DMS114 treated with DMSO at 0.1 percent for 48 hours (cell line): Measurements from ENCODE around the gene LHX6.

ENCODE experiments used
- DNase-seq: peaks from one replicate; lab custom pipeline; 2025; ENCODE audit not compliant: unreplicated experiment; lab: John Stamatoyannopoulos, UW

Gene LHX6

GRCh38 chr9:122216798-122217418 is 11.8 kb downstream of the LHX6 start:
- no peak for DNase-seq

DNA sequence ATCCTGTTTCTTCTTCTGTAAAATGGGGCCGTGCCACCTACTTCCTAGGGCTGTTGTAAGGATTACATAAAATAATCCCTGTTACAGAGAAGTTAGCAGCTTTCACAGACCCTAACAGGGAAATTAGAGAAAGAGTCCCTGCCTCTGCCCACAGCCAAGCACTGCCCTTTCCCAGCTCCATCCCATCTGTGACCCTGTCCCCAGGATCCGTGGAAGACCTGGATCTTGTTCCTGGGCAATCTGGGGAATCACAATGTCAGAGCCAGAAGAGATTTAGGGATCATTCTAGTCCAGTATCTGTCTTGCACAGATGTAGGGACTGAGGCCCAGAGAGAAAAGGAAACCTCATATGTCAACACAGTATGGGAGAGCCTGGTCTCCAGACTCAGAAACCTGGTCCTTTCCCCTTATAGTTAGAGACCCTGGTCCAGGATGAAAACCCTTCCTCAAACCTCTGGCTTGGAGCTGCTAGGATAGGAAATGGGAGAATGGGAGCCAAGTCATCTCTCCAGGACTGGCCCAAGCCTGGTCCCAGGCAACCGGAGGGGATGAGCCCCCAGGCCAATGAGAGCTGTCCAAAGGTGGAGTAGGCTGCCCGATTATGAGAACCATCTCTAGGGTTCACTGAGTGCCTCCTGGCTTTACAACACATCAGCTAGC is 12.5 kb downstream of the LHX6 start:
- DNase-seq = no peak

DNA sequence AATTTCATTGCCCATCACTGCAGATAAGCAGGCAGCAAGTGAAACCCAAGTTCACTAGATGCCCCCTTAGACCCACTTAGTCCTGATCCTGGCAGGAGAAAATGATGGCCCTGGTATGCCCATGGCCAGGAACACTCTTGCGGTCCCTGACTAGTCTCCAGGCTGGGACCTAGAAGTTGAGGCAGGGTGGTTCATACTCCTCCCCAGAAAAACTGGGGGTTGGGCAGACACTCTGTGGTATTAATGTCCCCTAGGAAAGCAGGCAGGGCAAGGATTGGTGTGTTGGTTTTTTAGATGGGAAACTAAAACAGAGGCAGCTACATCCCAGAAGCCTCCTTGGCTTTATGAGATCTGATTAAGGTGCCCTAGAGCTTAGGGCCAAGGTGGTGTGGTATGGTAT is 13.1 kb downstream of the LHX6 start:
- DNase-seq = no peak

GRCh38 chr9:122214507-122214906 is 14.2 kb downstream of the LHX6 start:
- DNase-seq = no peak

DNA sequence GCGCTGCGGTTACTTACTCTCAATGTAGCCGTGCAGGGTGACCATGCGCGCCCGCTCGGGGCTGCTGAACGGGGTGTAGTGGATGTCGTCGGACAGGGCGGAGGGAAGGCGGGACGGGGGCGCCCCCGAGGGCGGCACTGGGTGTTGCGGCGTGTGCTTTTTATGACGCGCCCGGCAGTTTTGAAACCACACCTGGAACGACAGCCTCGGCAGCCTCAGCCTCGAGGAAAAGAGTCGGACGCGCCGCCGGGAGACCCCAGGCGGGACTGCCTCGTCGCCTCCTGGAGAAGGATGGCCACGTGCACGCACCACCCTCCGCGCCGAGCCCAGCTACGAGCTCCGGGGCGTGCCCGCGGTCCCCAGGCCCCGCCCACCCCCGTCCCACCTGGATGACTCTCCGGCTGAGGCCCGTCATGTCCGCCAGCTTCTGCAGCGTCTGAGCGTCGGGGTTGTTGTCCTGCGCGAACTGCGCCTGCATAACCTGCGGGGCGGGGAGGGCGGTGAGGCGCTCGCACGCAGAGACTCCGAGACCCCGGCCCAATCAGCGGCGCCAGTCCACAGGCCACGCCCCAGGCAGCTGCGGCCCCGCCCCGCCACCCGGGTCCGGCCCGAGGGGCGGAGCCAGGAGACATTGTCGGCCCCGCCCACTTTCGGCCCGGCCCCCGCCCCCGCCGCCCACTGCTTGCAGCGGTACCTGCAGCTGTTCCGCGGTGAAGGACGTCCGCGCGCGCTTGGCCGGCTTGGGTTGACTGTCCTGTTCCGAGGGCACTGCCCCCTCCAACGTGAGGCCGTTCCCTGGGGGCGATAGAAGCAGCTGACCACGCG is 15.0 kb downstream of the LHX6 start:
- DNase-seq = peak; percentile 34

DNA sequence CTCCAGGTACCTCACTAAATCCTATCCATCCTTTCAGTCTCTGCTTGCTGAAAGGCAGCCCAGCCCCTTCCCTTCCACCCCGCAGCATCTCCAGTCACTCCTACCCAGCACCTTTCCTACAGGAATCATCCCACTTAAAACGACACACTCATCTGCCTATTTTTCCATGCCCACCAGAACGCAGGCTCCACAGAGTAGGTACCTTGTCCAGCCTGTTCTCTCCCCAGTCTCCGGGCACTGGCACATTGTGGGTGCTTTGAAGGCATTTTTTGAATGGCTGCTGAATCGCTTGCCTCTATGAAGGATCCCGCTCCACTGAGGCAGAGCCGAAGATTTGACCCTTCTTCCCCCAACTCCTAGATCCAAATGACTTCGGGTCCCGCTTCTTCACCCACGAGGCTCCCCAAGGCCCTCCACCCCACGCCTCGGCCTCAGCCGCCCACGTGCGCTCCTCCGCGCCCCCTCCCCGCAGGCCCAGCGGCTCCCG is 15.6 kb downstream of the LHX6 start:
- no peak for DNase-seq

GRCh38 chr9:122212473-122213004 is 16.2 kb downstream of the LHX6 start:
- no peak for DNase-seq

GRCh38 chr9:122209451-122209850 is 19.3 kb downstream of the LHX6 start:
- no peak for DNase-seq

- DNase-seq = no peak
These were observed 21.7 kb downstream of the LHX6 start for GRCh38 chr9:122207096-122207495.

- DNase-seq = no peak
These were observed 22.4 kb downstream of the LHX6 start for GRCh38 chr9:122206118-122207046.

DNA sequence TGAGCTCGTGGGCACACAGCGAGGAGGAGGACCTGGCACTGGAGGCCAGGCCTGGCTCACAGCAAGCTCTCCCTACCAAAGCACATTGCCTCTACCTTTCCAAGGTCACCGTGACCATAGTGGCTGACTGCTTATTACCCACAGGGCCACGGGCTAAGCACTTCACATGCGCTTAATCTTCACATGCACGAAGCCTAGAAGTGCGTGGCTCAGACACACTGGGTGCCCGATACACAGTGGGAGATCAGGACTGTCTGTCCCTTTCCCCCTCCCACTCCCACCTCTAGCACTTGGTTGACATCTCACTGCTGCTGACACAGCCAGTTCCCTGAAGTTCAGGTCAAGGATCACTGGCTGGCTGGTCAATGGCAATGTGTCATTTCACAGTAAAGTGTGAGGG is 23.6 kb downstream of the LHX6 start:
- no peak for DNase-seq

- no peak for DNase-seq
These were observed 24.3 kb downstream of the LHX6 start for GRCh38 chr9:122204491-122204890.

DNA sequence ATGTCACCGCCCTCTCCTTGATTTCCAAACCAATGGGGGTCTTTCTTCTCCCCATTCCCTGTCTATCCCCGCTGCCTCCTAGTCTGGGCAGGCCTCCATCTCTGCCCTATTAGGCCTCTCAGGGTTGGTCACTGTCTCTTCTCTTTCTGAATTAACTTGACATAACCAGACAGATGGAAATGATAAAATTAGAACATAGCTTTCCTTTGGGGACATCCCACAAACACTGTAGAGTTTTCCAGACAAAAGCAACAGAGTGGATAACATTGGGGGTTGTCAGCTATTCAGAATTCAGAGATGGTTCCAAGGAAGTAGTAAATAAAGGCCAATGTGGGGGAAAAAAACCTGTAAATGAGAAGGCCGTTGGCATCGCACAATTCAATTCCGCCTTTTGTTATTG is 24.7 kb downstream of the LHX6 start:
- DNase-seq = no peak

- no peak for DNase-seq
These were observed 26.6 kb downstream of the LHX6 start for GRCh38 chr9:122202111-122202510.

DNA sequence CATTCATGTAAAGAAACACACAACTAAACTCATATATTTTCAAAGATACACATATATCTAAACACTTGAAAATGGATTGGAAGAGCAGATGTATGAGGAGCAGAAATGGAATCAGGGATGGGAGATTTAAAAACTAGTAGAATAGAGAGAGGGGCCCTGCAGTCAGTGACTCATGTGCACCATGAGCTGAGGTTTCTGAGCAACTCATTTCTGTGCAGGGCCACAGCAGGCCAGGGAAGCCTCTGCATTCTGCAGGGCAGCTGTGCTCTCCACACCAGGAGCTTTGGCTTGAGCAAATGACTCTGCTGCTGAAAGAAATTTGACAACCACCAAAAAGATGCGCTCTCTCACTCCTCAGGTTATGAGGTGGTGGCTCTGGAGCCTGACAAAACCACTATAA is 27.1 kb downstream of the LHX6 start:
- DNase-seq = no peak

GRCh38 chr9:122200960-122201595 is 27.7 kb downstream of the LHX6 start:
- no peak for DNase-seq

- DNase-seq = no peak
These were observed 30.9 kb downstream of the LHX6 start for GRCh38 chr9:122197882-122198281.

DNA sequence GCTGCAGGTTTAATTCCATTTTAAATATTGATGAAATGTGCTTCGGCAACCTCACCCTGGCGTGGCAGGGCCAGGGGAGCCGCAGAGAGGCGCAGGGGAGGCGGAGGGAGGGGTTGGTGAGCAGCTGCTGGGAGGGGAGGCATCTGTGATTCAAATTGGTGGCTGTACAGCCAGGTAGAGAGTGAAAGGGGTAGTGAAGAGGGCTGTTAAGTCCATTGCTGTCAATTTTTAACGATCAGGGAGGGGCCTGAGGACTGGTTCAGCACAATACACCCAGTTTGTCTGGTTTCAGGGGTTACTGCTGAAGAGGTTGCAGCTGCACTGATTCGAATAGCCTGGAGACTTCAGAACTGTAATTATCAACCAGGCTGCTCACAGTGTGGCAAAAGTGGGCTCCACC is 31.3 kb downstream of the LHX6 start:
- no peak for DNase-seq

DNA sequence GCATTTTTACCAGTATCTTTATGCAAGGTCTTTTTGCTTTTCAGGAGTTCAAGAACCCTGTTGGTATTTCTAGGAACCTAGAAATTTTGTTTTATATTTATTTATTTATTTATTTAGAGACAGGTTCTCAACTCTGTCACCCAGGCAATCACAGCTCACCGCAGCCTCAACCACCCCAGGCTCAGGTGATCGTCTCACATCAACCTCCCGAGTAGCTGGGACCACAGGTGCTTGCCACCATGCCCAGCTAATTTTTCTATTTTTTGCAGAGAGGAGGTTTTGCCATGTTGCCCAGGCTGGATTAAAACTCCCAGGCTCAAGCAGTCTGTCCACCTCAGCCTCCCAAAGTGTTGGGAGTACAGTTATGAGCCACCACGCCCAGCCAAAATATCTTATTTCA is 32.9 kb downstream of the LHX6 start:
- DNase-seq = no peak

GRCh38 chr9:122193651-122194050 is 35.1 kb downstream of the LHX6 start:
- DNase-seq = no peak
